A549 (cell line): Measurements from ENCODE around the gene SMIM38. TPM values are rescaled to one million over a fixed set of nuclear protein-coding genes. Genes with fewer than 3 reads are reported as not detected.

Source experiments
- ATAC-seq, 2 experiments: fragments of 200-7000 bp in 1 of 2; fragments of >200 bp in 1 of 2; cut with Nextera tagmentation in 1 of 2; cut with Tn5 transposase in 1 of 2; 3 replicates each; pipeline versions ENCODE4 v1.8.0 to v1.9.1; 2018 to 2020; ENCODE audit warnings: mild to moderate bottlenecking in 1 of 2, moderate library complexity in 1 of 2
- CTCF ChIA-PET: fragments of 300-600 bp; sonication (Branson Sonifier 250); formaldehyde crosslinking; extraction: SDS; loops from one replicate; lab custom pipeline; 2021; ENCODE audit warnings: antibody characterized with exemption, inconsistent platforms; lab: Yijun Ruan, JAX
- POLR2A ChIA-PET: fragments of 350-600 bp; formaldehyde crosslinking; extraction: SDS; loops from one replicate; lab custom pipeline; 2021; ENCODE audit warnings: antibody characterized with exemption, inconsistent platforms; lab: Yijun Ruan, JAX
- DNase-seq, 2 experiments: peaks; one replicate each; pipeline versions ENCODE4 v3.0.0 to v3.0.0-alpha.2; 2011 to 2016; ENCODE audit warnings: low read depth in 1 of 2, low spot score in 1 of 2
- FAIRE-seq: peaks from 2 replicates; lab custom pipeline; 2011; peaks lifted over from hg19 to GRCh38; lab: Jason Lieb, UNC
- H3K27ac ChIP-seq, 2 experiments: fragments of >200 bp; sonication (Bioruptor Twin); formaldehyde crosslinking; 3 replicates each; pipeline ENCODE4 v1.5.1; 2016 to 2017
- H3K4me1 ChIP-seq: fragments of >200 bp; sonication (Bioruptor Twin); formaldehyde crosslinking; 3 replicates; pipeline ENCODE4 v1.6.1; 2016
- H3K4me2 ChIP-seq: fragments of >200 bp; sonication (Bioruptor Twin); formaldehyde crosslinking; 3 replicates; pipeline ENCODE4 v1.6.1; 2016
- H3K4me3 ChIP-seq: fragments of >200 bp; sonication (Bioruptor Twin); formaldehyde crosslinking; 3 replicates; pipeline ENCODE4 v1.5.1; 2016
- H3K9me3 ChIP-seq: fragments of >200 bp; sonication (Bioruptor Twin); formaldehyde crosslinking; 3 replicates; pipeline ENCODE4 v1.6.1; 2016
- ATOH8 ChIP-seq: fragments of 250-450 bp; sonication (Bioruptor Pico); IDR thresholded peaks from 2 replicates; pipeline ENCODE4 v1.5.0; 2020; ENCODE audit warnings: low read depth, mild to moderate bottlenecking, moderate library complexity
- CHD2 ChIP-seq: fragments of 150-350 bp; IDR thresholded peaks from 2 replicates; pipeline ENCODE4 v1.6.1; 2014; ENCODE audit warnings: low read length; ENCODE audit not compliant: partially characterized antibody
- WGBS: methylation state at CpG from one replicate; pipeline ENCODE4 v1.1.6; 2017; ENCODE audit errors: missing lambda C conversion rate; 5-methylcytosine and 5-hydroxymethylcytosine counted together
- polyA plus RNA-seq, 4 experiments: library from polyadenylated mRNA; depleted of rRNA in 3 of 4; stranded (reverse); fragments of >200 nt; fragmentation: RNase III in 1 of 4; extraction: RNeasy Plus Mini Kit Qiagen cat#74134 plus additional on column Dnase treatment in 1 of 4; gene quantifications; 2 replicates in 3 of 4; 3 replicates in 1 of 4; pipeline ENCODE4 v1.2.3, GENCODE V29; 2011 to 2017
- TF ChIP-seq, protein P1 (sequence below): fragments of 450-650 bp; IDR thresholded peaks from 2 replicates; pipeline ENCODE4 v1.6.1; 2014; ENCODE audit warnings: antibody characterized with exemption

SMIM38 gene
- polyA plus RNA-seq, 2 of the 4 experiments (the other 2 are of a cell fraction): 0.05 to 0.08 TPM

DNA sequence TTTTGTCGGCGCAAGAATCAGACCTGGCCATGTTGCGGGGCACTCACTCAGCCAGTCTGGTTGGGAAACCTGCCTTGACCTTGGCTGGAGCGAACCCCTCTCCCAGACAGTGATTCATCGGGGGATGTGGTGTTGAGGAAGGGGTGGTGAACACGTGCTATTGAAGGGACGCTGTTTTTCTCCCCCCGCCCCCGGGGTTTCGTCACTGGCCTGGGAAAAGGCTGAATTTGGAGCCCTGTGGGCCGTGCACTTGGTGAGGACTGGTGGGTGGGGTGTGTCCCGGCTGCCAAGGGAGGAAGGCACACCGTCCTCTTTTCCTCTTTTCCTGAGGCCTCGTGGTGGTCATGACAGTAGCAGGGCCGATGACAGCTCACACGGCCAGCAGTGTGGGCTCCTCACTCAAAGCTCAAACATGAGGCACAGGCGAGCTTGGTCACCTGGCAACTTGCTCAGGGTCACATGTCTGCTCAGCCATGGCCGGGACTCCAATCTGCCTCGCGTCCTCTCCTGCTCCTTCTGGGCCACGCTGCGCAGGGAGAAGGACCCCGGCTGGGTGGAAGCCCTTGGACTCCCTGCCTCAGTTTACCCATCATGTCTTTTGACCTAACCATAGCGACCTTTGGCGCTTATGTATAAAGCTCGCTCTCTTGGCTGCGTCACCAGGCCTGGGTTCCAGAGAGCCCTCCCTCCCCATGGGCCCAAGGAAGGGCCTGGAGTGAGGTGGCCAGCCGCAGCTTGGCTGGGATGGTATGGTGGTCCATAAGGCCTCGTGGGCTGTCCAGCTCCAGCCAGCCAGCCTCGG, 49.4 kb downstream of the SMIM38 start:
- Histone ChIP-seq H3K27ac (no peak overlapping the region), H3K4me2 (no peak overlapping the region), H3K4me3 (no peak overlapping the region), H3K9me3 (peaks cover 7% of the 10 kb centered on the region), H3K4me1 (no peaks in the 10 kb centered on the region)
- DNase-seq: no peak
- FAIRE-seq: no peak
- WGBS: 88% methylated on average over 30 of the region's 30 CpGs
- POLR2A ChIA-PET: no interaction called here
- no peak for ATAC-seq
- TF ChIP-seq ATOH8 (CRISPR knock-in tag) (no peak), CHD2 (no peak)
- TF ChIP-seq, protein P1, sequence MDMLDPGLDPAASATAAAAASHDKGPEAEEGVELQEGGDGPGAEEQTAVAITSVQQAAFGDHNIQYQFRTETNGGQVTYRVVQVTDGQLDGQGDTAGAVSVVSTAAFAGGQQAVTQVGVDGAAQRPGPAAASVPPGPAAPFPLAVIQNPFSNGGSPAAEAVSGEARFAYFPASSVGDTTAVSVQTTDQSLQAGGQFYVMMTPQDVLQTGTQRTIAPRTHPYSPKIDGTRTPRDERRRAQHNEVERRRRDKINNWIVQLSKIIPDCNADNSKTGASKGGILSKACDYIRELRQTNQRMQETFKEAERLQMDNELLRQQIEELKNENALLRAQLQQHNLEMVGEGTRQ: no peak
- CTCF ChIA-PET: interaction anchor here (0.7 to 1.7 kb wide), 4 partner anchors 33 to 437 kb away, joined by 3 to 4 read pairs (median 3); partner anchors contain the start of gene MYEOV

Other genes with a start within 250 kb of the SMIM38 start
- gene MRGPRD, start 174.9 kb upstream of the SMIM38 start, polyA plus RNA-seq (2011; rRNA removed): not detected in 2 replicates
- not detected in 3 replicates for gene MRGPRD, start 174.9 kb upstream of the SMIM38 start, polyA plus RNA-seq (2017; fragmentation: RNase III; extraction: RNeasy Plus Mini Kit Qiagen cat#74134 plus additional on column Dnase treatment)
- not detected in 2 replicates for gene MRGPRF, start 142.7 kb upstream of the SMIM38 start, polyA plus RNA-seq (2011; rRNA removed)
- 0.04 to 0.08 TPM in 2 of 3 replicates, not detected in the other for gene MRGPRF, start 142.7 kb upstream of the SMIM38 start, polyA plus RNA-seq (2017; fragmentation: RNase III; extraction: RNeasy Plus Mini Kit Qiagen cat#74134 plus additional on column Dnase treatment)
- 8.1 and 8.9 TPM in 2 replicates for gene TPCN2, start 107.0 kb upstream of the SMIM38 start, polyA plus RNA-seq (2011; rRNA removed)
- gene TPCN2, start 107.0 kb upstream of the SMIM38 start, polyA plus RNA-seq (2017; fragmentation: RNase III; extraction: RNeasy Plus Mini Kit Qiagen cat#74134 plus additional on column Dnase treatment): 8.8 to 9.1 TPM (median 9.0 TPM) in 3 replicates
- gene MYEOV, start 138.2 kb downstream of the SMIM38 start, polyA plus RNA-seq (2011; rRNA removed): 102 and 111 TPM in 2 replicates
- 82.2 to 113 TPM (median 92.3 TPM) in 3 replicates for gene MYEOV, start 138.2 kb downstream of the SMIM38 start, polyA plus RNA-seq (2017; fragmentation: RNase III; extraction: RNeasy Plus Mini Kit Qiagen cat#74134 plus additional on column Dnase treatment)